ENCODE results near the gene GPHA2.
"Not testable (repeated sequence)": the region's sequence is repeated elsewhere in the genome, so short reads cannot be mapped to it uniquely, and the experiment has no call there.

GPHA2 gene, protein sequence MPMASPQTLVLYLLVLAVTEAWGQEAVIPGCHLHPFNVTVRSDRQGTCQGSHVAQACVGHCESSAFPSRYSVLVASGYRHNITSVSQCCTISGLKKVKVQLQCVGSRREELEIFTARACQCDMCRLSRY

GRCh38 chr11:64935359-64936081 is at the start of gene GPHA2:
Gene GPHA2, minus strand, starts transcription at chr11:64935893. Its CDS starts 433 bp downstream, at chr11:64935460.
- DNase-seq, result no peak

- DNase-seq, result not testable (repeated sequence)
These were observed 47.6 kb upstream of the GPHA2 start for GRCh38 chr11:64983339-64983738.

DNA sequence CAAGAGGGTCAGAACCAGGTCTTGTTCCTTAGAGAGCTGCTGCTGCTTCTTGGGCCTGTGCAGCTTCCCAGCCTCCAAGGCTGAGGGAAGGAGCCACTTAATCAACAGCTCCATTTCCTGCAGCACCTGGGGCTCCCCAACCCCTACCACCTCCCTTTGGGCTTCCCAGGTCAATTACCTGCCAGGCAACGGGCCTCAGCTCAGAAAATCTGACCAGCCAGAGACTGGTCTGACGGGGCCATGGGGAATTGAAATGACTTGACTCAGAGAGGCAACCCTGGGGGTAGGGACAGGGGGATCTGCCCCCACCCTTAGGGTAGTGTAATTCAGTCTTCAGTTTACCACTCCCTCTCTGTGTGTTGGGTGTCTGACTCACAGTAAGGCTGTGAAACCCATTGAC is 41.0 kb upstream of the GPHA2 start:
- DNase-seq, result no peak

GRCh38 chr11:64974124-64974523 is 38.4 kb upstream of the GPHA2 start:
- no peak for DNase-seq

GRCh38 chr11:64971421-64972233 is 35.9 kb upstream of the GPHA2 start, which contains the start of gene MAJIN:
Gene MAJIN, minus strand, starts transcription at chr11:64972108. Its CDS starts 12,703 bp downstream, at chr11:64959405.
- DNase-seq, result peak; percentile 91 to 92

DNA sequence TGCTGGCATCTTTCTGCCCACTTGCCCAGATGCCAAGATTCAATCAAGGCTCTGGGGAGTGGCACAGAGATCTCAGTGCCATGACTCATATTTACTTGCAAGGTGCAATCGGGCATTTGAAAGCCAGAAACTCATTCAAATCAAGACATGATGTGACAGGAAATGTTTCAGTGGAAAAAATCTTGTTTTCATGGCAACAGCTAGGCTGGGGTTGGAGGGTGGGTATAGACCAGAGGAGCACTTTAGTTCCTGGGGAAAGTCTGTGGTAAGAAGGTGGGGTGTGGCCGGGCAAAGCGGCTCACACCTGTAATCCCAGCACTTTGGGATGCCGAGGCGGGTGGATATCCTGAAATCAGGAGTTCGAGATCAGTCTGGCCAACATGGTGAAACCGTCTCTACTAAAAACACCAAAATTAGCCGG is 35.0 kb upstream of the GPHA2 start:
- peak; percentile 68 to 69 for DNase-seq

DNA sequence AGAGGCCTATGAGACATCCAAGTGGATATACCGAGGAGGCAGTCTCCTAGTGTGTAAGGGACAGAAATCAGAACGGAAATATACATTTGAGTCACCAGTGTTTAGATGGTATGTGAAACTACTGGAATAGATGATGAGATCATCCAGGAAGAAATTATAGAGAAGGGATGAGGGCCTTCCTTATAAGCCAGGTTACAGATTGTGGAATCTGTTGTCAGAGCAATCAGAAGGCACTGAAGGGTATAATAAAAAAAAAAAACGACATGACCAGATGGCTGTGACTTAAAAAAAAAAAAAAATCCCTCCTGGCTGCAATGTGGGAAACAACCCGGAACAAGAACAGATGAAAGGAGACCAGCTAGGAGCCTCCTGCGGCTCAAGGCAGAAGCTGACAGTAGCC is 33.5 kb upstream of the GPHA2 start:
- DNase-seq, result no peak

- DNase-seq, result no peak
These were observed 31.7 kb upstream of the GPHA2 start for GRCh38 chr11:64967375-64967774.

DNA sequence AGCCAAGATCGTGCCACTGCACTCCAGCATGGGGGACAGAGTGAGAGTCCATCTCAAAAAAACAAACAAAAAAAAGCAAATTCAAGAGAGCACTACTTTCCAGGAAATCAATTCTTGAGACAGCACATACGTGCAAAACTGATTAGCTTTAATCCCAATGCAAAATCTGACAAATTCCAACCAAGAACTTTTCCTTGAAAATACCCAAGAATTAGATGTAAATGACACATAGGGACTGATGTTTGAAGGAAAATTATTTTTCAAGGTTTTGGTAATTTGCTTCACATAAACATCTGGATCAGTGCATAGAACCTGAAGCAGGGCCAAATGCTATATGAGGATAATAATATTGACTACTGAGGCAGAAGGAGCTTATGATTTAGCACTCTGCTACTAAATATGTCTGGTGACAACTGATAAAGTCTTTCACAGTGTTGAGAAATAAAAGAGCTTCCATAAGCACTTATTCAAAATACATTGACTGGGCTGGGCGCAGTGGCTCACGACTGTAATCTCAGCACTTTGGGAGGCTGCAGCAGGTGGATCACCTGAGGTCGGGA is 27.5 kb upstream of the GPHA2 start:
- no peak for DNase-seq

DNA sequence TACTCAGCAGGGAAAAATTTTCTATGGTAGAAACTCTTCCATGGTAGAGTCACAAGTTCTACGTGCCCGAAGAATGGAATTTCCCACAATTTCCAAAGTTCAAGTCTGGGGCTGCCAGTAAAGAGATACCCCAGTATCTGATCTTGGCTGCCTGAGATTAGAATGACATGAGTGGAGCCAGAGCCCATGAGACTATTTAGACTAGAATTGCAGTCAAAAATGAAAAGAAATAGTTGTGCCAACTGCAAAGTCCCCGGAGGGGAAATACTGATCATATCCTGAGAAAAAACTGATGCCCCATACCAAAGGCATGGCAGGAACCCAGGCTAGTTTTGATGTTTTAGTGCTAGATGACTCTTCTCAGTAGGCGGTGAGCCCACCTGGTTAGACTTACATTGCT is 25.0 kb upstream of the GPHA2 start:
- no peak for DNase-seq

- no peak for DNase-seq
These were observed 23.8 kb upstream of the GPHA2 start for GRCh38 chr11:64959498-64959897.

GRCh38 chr11:64954201-64954600 is 18.5 kb upstream of the GPHA2 start:
- DNase-seq, result no peak

DNA sequence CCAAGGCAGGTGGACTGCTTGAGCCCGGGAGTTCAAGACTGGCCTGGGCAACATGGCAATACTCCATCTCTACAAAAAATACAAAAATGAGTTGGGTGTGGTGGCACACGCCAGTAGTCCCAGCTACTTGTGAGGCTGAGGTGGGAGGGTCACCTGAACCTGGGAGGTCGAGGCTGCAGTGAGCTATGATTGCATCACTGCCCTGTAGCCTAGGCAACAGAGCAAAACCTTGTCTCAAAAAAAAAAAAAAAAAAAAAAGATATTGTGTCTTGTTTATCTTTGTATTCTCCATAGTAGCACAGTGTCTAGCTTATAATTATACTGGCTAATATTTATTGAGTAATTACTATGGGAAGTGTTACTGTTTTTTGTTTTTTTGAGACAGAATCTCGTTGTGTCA is 15.8 kb upstream of the GPHA2 start:
- no peak for DNase-seq

DNA sequence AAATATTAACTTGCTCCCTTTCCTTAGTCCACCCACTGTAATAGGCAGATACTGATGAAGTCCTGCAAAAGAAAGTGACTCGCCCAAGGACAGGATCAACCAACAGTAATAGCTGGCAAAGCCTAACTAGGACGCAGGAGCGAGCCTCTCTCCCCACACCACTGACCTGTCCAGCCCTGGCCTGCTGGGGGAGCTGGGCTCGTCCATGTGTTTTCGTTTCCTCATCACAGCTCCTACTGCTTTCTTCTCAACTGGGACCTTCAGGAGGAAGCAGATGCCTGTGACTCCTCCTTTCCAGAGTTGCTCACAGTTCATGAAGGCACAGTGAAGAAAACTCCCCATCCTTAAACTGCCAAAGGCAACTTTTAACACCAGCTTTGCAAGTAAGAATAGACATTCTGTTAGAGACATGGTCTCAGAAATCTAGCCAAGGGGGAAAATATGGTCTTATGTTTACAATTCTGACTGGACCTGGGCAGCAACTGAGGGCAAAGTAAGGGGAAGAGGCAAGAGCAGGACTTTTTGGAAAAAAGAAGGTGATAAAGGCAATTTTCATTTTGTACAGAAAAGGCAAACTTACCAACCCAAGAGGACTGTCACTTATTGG is 11.6 kb upstream of the GPHA2 start:
- DNase-seq, result no peak

DNA sequence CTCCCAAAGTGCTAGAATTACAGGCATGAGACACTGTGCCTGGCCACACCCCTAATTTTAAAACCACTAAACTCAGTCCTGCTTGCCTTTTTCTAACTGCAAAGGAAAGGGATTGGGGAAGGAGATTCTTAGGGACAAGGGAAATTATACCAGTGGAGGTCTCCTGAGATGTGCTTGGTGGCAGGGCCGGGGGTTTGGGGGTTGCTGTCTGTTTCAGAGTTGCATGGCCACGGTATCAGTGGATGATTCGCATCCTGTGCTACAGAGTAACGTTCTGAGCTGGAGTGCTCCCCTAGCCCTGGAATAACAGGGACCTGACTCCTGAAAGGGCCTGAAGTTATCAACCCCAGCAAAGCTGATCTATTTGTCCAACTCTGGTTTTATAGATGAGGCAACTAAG is 846 bp upstream of the GPHA2 start:
- no peak for DNase-seq

- DNase-seq, result no peak
These were observed 873 bp downstream of the GPHA2 start for GRCh38 chr11:64934682-64935358.

- no peak for DNase-seq
These were observed 1.6 kb downstream of the GPHA2 start for GRCh38 chr11:64933935-64934681.

- no peak for DNase-seq
These were observed 2.3 kb downstream of the GPHA2 start for GRCh38 chr11:64933213-64933934.

- DNase-seq, result no peak
These were observed 3.4 kb downstream of the GPHA2 start for GRCh38 chr11:64932324-64932723.

DNA sequence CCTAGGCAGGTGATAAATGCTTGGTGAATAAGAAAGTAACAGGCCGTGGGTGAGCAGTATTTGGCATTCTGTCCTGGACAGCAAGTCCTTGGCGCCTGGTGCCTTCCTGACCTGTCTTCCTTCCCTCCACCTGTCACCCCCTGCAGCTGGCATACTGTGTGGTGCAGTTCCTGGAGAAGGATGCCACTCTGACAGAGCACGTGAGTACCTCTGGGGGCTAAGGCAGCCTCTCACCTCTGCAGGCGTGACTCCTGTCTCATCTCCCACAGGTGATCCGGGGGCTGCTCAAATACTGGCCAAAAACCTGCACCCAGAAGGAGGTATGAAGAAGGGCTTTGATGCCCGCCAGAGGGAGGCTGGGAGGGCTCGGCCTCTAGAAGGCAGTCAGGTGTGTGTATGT is 4.4 kb downstream of the GPHA2 start:
- no peak for DNase-seq

DNA sequence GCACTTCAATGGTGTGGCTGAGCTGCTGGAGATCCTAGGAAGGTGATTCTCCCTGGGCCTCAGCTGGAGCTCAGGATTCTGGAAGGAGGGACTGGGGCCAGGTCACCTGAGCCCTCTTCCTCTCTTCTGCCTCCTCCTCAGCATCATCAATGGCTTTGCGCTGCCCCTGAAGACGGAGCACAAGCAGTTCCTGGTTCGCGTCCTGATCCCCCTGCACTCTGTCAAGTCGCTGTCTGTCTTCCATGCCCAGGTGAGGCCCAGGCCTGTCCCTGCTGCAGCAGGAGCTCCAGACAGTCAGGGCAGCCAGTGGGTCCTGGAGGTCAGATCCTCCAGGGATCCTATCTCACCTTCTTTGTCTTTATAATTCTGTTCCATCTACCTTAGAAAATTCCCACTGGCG is 5.4 kb downstream of the GPHA2 start:
- no peak for DNase-seq
